Activated CD8-positive, alpha-beta memory T cell treated with anti-CD3 and anti-CD28 coated beads, Interleukin-2, amount 50 U/mL, for 4 hours (primary cell): ENCODE measurements around the gene DEFB132.
A peak's percentile ranks its signal among the peaks of the same experiment; 100 is the strongest.

Experiments
- DNase-seq: peaks from one replicate; pipeline ENCODE4 v3.0.0-alpha.2; 2020

Gene DEFB132

GRCh38 chr20:297925-298775 lies 40.6 kb downstream of the DEFB132 start:
- peak; percentile 32 for DNase-seq

DNA sequence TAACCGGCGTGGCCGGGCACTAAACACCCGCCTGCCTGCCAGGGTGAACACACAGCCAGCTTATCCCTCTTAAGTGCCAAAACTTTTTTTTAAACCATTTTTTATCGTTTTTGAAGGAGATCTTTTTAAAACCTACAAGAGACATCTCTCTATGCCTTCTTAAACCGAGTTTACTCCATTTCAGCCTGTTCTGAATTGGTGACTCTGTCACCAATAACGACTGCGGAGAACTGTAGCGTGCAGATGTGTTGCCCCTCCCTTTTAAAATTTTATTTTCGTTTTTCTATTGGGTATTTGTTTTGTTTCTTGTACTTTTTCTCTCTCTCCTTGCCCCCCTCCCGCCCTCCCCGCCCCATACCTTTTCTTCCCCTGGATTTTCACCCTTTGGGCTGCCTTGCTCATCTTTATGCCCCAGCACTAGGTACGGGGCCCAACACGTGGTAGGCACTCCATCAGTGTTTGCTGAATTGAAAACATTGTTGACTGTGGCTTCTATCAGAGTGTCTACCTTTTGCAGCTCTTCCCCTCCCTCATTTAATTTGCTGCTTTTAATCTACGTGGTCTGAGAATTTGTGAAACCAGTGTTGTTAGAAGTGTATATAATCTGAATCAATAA lies 41.4 kb downstream of the DEFB132 start:
- DNase-seq: no peak

- DNase-seq: no peak
Observed at GRCh38 chr20:300345-300990, 42.9 kb downstream of the DEFB132 start.

- no peak for DNase-seq
Observed at GRCh38 chr20:301886-302848, 44.6 kb downstream of the DEFB132 start.

DNA sequence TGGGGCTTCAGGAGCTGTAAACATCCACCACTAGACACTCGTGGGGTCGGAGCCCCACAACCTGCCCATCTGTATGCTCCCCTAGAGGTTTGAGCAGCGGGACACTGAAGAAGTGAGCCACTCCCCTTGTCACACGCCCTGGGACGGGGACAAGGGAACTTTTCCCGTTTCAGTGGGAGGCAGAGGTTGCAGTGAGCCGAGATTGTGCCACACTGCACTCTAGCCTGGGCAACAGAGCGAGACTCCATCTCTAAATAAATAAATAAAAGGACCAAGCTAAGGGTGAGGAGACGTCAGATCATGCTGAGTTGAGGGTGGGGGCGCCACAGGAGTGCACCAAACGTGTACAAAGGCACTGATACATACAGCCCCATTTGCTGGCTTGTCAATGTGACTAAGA lies 48.2 kb downstream of the DEFB132 start:
- DNase-seq: no peak

- DNase-seq: no peak
Observed at GRCh38 chr20:308427-309038, 51.0 kb downstream of the DEFB132 start.

GRCh38 chr20:309306-309840 lies 51.8 kb downstream of the DEFB132 start:
- DNase-seq: no peak

DNA sequence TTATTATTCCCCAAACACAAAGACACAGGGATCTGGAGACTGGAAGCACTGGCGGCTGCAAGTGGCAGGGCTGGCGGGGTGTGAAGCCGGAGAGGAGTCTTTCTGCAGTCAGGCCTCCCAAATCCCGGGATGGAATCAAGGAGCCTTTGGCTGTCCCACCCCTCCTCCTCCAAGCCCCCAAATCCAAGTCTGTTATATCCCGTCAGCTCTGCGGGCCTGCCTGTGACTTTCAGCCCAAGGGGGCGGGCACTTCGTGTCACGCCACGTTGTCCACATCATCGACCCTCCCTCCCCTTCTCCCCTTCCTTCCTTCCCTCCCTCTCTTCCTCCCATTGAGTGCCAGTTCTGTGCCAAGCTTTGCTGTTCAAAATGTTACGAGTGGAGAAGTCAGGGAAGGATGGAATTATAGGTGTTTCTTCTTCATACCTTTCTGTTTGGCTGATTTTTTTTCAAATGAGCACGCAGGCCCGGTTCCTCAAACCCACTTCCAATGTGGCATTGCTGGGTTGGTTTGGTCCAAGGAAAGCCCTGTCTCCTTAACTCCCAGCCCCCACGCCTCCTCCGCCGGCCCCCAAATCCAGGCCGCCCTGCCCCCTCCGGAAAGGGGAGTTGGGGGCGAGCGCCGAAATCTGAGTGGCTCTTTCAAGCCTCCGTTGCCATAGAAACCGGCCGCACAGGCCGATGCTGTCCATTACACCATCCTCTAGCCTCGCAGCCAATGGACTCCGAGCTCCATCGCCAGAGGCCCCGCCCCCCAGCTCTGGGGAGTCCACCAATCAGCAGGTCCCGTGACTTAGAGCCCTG lies 52.5 kb downstream of the DEFB132 start:
- DNase-seq: peak; percentile 74

- DNase-seq: no peak
Observed at GRCh38 chr20:310645-311044, 53.1 kb downstream of the DEFB132 start.
